H1 (cell line): ENCODE measurements around the gene CRABP1. TPM values are rescaled to one million over a fixed set of nuclear protein-coding genes. Genes with fewer than 3 reads are reported as not detected.

ENCODE experiments used
- CTCF ChIA-PET: fragments of 300-600 bp; sonication (Branson Sonifier 250); formaldehyde crosslinking; loops from one replicate; lab custom pipeline; 2021; ENCODE audit not compliant: partially characterized antibody; lab: Charles Lee
- POLR2A ChIA-PET: fragments of 300-600 bp; sonication (Branson Sonifier 250); formaldehyde crosslinking; loops from one replicate; lab custom pipeline; 2021; ENCODE audit warnings: inconsistent platforms; ENCODE audit not compliant: partially characterized antibody; lab: Charles Lee
- DNase-seq, 2 experiments: peaks; one replicate each; pipeline versions ENCODE4 v3.0.0 to v3.0.0-alpha.2; 2010 to 2022; ENCODE audit warnings: low spot score in 2 of 2, low read depth in 1 of 2, mixed read lengths in 1 of 2
- FAIRE-seq: peaks from 2 replicates; lab custom pipeline; 2011; peaks lifted over from hg19 to GRCh38; lab: Jason Lieb, UNC
- H2AFZ ChIP-seq: 2 replicates; pipeline ENCODE4 v1.8.1; 2012; ENCODE audit warnings: low read length, inconsistent platforms
- H2AK5ac ChIP-seq: 2 replicates; pipeline ENCODE4 v1.6.1; 2013; ENCODE audit warnings: low read depth, low read length
- H2BK120ac ChIP-seq: replicated peaks from 2 replicates; pipeline ENCODE3; 2013; ENCODE audit warnings: low read depth, low read length, inconsistent platforms
- H2BK12ac ChIP-seq: 2 replicates; pipeline ENCODE4 v1.6.1; 2013; ENCODE audit warnings: low read depth, low read length
- H2BK15ac ChIP-seq: 2 replicates; pipeline ENCODE4 v1.6.1; 2013; ENCODE audit warnings: low read length
- H2BK20ac ChIP-seq: 2 replicates; pipeline ENCODE4 v1.6.1; 2013; ENCODE audit warnings: low read length
- H2BK5ac ChIP-seq: 2 replicates; pipeline ENCODE4 v1.6.1; 2013; ENCODE audit warnings: low read depth, low read length
- H3K14ac ChIP-seq: 2 replicates; pipeline ENCODE4 v1.6.1; 2013; ENCODE audit warnings: inconsistent platforms; ENCODE audit not compliant: insufficient read length
- H3K18ac ChIP-seq: 2 replicates; pipeline ENCODE4 v1.6.1; 2013; ENCODE audit warnings: low read length; ENCODE audit errors: extremely low read depth
- H3K23ac ChIP-seq: 2 replicates; pipeline ENCODE4 v1.6.1; 2013; ENCODE audit warnings: inconsistent platforms; ENCODE audit not compliant: insufficient read length
- H3K23me2 ChIP-seq: 2 replicates; pipeline ENCODE4 v1.6.1; 2013; ENCODE audit warnings: low read depth, low read length
- H3K27ac ChIP-seq: 2 replicates; pipeline ENCODE4 v1.6.1; 2011; ENCODE audit warnings: low read depth, low read length, inconsistent platforms
- H3K27me3 ChIP-seq, 4 experiments: replicated peaks in 1 of 4; 1 replicate in 1 of 4; 2 replicates in 3 of 4; pipeline versions ENCODE4 v1.6.1 to v1.8.1; 2011 to 2013; ENCODE audit warnings: low read length in 3 of 4, mild to moderate bottlenecking in 3 of 4, inconsistent platforms in 2 of 4, mixed read lengths in 2 of 4, moderate library complexity in 1 of 4; ENCODE audit not compliant: control insufficient read depth in 3 of 4, insufficient read depth in 3 of 4; ENCODE audit errors: extremely low read depth in 1 of 4
- H3K36me3 ChIP-seq, 4 experiments: 2 replicates each; pipeline versions ENCODE4 v1.6.1 to v1.8.1; 2011 to 2013; ENCODE audit warnings: mild to moderate bottlenecking in 4 of 4, low read length in 3 of 4, moderate library complexity in 2 of 4, control low read depth in 1 of 4, inconsistent platforms in 1 of 4; ENCODE audit not compliant: insufficient read depth in 4 of 4, control insufficient read depth in 2 of 4
- H3K4ac ChIP-seq: replicated peaks from 2 replicates; pipeline ENCODE3; 2013; ENCODE audit warnings: low read length, low read depth, mixed read lengths, inconsistent platforms; ENCODE audit not compliant: insufficient read length
- H3K4me1 ChIP-seq, 4 experiments: replicated peaks in 1 of 4; 1 replicate in 1 of 4; 2 replicates in 3 of 4; pipeline versions ENCODE4 v1.6.1 to v1.8.1; 2011 to 2013; ENCODE audit warnings: low read length in 3 of 4, inconsistent platforms in 2 of 4, mixed read lengths in 1 of 4; ENCODE audit not compliant: insufficient read depth in 4 of 4, control insufficient read depth in 3 of 4
- H3K4me2 ChIP-seq, 2 experiments: 2 replicates each; pipeline versions ENCODE4 v1.6.1 to v1.8.1; 2011 to 2013; ENCODE audit warnings: low read depth in 2 of 2, low read length in 2 of 2, control low read depth in 1 of 2, inconsistent platforms in 1 of 2, mild to moderate bottlenecking in 1 of 2; ENCODE audit not compliant: insufficient read depth in 1 of 2
- H3K4me3 ChIP-seq, 4 experiments: fragments of 200-600, 300-600 bp in 1 of 4; sonication (generic), shearing (Covaris generic), sonication (Bioruptor Twin) in 1 of 4; 2 replicates each; pipeline versions ENCODE4 v1.5.1 to v1.8.1; 2011 to 2016; ENCODE audit warnings: low read length in 4 of 4, low read depth in 3 of 4, control low read depth in 2 of 4, inconsistent platforms in 2 of 4, mild to moderate bottlenecking in 2 of 4, mixed read lengths in 1 of 4, moderate library complexity in 1 of 4; ENCODE audit not compliant: insufficient read depth in 2 of 4; ENCODE audit errors: extremely low read depth in 1 of 4
- H3K56ac ChIP-seq: replicated peaks from 2 replicates; pipeline ENCODE3; 2013; ENCODE audit warnings: low read depth, mild to moderate bottlenecking, mixed read lengths, low read length, inconsistent platforms; ENCODE audit not compliant: insufficient read length
- H3K79me1 ChIP-seq: 2 replicates; pipeline ENCODE4 v1.6.1; 2013; ENCODE audit warnings: low read depth, low read length, control low read depth
- H3K79me2 ChIP-seq, 2 experiments: 2 replicates each; pipeline versions ENCODE4 v1.6.1 to v1.8.1; 2012 to 2013; ENCODE audit warnings: low read length in 2 of 2, mild to moderate bottlenecking in 2 of 2, inconsistent platforms in 1 of 2; ENCODE audit not compliant: insufficient read depth in 2 of 2, control insufficient read depth in 1 of 2
- H3K9ac ChIP-seq, 4 experiments: replicated peaks in 1 of 4; 1 replicate in 1 of 4; 2 replicates in 3 of 4; pipeline versions ENCODE4 v1.6.1 to v1.8.1; 2011 to 2013; ENCODE audit warnings: low read depth in 3 of 4, low read length in 3 of 4, control low read depth in 2 of 4, mild to moderate bottlenecking in 2 of 4, moderate library complexity in 2 of 4, inconsistent platforms in 1 of 4; ENCODE audit errors: extremely low read depth in 1 of 4
- H3K9me3 ChIP-seq, 2 experiments: 2 replicates each; pipeline versions ENCODE4 v1.6.1 to v1.8.1; 2012 to 2013; ENCODE audit warnings: mild to moderate bottlenecking in 2 of 2, moderate library complexity in 2 of 2, control low read depth in 1 of 2, inconsistent platforms in 1 of 2, low read depth in 1 of 2, low read length in 1 of 2, mixed read lengths in 1 of 2; ENCODE audit not compliant: insufficient read depth in 2 of 2
- H4K20me1 ChIP-seq, 2 experiments: replicated peaks in 1 of 2; 2 replicates each; pipeline versions ENCODE3 to v1.8.1; 2011 to 2013; ENCODE audit warnings: inconsistent platforms in 2 of 2, low read length in 2 of 2, mild to moderate bottlenecking in 1 of 2; ENCODE audit not compliant: insufficient read depth in 2 of 2, control insufficient read depth in 1 of 2
- H4K5ac ChIP-seq: 2 replicates; pipeline ENCODE4 v1.6.1; 2013; ENCODE audit warnings: low read length, low read depth, mixed read lengths, inconsistent platforms; ENCODE audit not compliant: insufficient read length
- H4K8ac ChIP-seq: 2 replicates; pipeline ENCODE4 v1.8.0; 2013; ENCODE audit warnings: mild to moderate bottlenecking, moderate library complexity, low read length, inconsistent platforms; ENCODE audit not compliant: insufficient read depth; ENCODE audit errors: extremely low read depth
- H4K91ac ChIP-seq: replicated peaks from 2 replicates; pipeline ENCODE3; 2013; ENCODE audit warnings: low read length, mixed read lengths, inconsistent platforms; ENCODE audit not compliant: insufficient read length
- CREB1 ChIP-seq: IDR thresholded peaks from 2 replicates; pipeline ENCODE4 v1.6.1; 2012; ENCODE audit warnings: inconsistent platforms
- JUND ChIP-seq: IDR thresholded peaks from 2 replicates; pipeline ENCODE4 v1.6.1; 2011; ENCODE audit warnings: mild to moderate bottlenecking, improper control_type of control experiment, low read length
- KDM1A ChIP-seq: fragments of 200-600, 300-600 bp; sonication (generic); IDR thresholded peaks from 2 replicates; pipeline ENCODE4 v1.7.1; 2016; ENCODE audit warnings: mild to moderate bottlenecking, low read length, borderline replicate concordance
- PHF8 ChIP-seq: fragments of 200-600 bp; sonication (generic); conservative IDR thresholded peaks from 2 replicates; pipeline ENCODE4 v1.7.1; 2012; ENCODE audit warnings: low read depth, mild to moderate bottlenecking, inconsistent platforms, low read length, moderate library complexity
- POLR2AphosphoS5 ChIP-seq: IDR thresholded peaks from 2 replicates; pipeline ENCODE4 v1.6.1; 2011; ENCODE audit warnings: low read depth, low read length
- RAD21 ChIP-seq, 2 experiments: IDR thresholded peaks in 1 of 2; conservative IDR thresholded peaks in 1 of 2; 2 replicates each; pipeline ENCODE4 v1.6.1; 2011; ENCODE audit warnings: low read depth in 2 of 2, low read length in 2 of 2, improper control_type of control experiment in 1 of 2, inconsistent platforms in 1 of 2, mild to moderate bottlenecking in 1 of 2, moderate library complexity in 1 of 2
- SAP30 ChIP-seq: fragments of 300-600 bp; sonication (generic); IDR thresholded peaks from 2 replicates; pipeline ENCODE4 v1.7.1; 2012; ENCODE audit warnings: low read length, moderate library complexity, mild to moderate bottlenecking, inconsistent platforms; ENCODE audit not compliant: insufficient read depth, insufficient replicate concordance
- SP1 ChIP-seq: IDR thresholded peaks from 2 replicates; pipeline ENCODE4 v1.6.1; 2011; ENCODE audit warnings: low read depth, low read length
- SRF ChIP-seq: IDR thresholded peaks from 2 replicates; pipeline ENCODE4 v1.6.1; 2011; ENCODE audit warnings: mild to moderate bottlenecking, low read depth, low read length, moderate library complexity
- TCF12 ChIP-seq: IDR thresholded peaks from 2 replicates; pipeline ENCODE4 v1.6.1; 2011; ENCODE audit warnings: low read depth, mild to moderate bottlenecking, low read length
- WGBS, 2 experiments: shearing (Covaris generic) in 1 of 2; methylation state at CpG; one replicate each; pipeline versions ENCODE4 v1.1.6 to v1.1.7; 2013 to 2015; ENCODE audit warnings: low lambda C conversion rate in 2 of 2, mixed read lengths in 2 of 2, inconsistent platforms in 1 of 2, low coverage in 1 of 2, missing lambda C conversion rate in 1 of 2; ENCODE audit not compliant: insufficient replicate concordance in 2 of 2, insufficient coverage in 1 of 2, insufficient read length in 1 of 2; ENCODE audit errors: extremely low coverage in 1 of 2, missing lambda C conversion rate in 1 of 2; 5-methylcytosine and 5-hydroxymethylcytosine counted together
- polyA plus RNA-seq, 7 experiments: library from polyadenylated mRNA; depleted of rRNA in 3 of 7; stranded (reverse) in 5 of 7; unstranded in 2 of 7; fragments of >200 nt in 5 of 7; fragments of 200-250 nt in 2 of 7; gene quantifications; 1 replicate in 5 of 7; 2 replicates in 1 of 7; 4 replicates in 1 of 7; pipeline versions ENCODE4 v1.2.1 to v1.2.3, GENCODE V29; 2011 to 2013; ENCODE audit warnings: missing spikeins in 2 of 7, mixed read lengths in 2 of 7
- total RNA-seq: library from RNA; stranded (reverse); fragmentation: NEBNext Ultra II Directional; extraction: Animal tissue kit (Norgen Biotek cat#: 25700); gene quantifications from 2 replicates; pipeline ENCODE4 v1.2.1, GENCODE V29; 2021

The CRABP1 gene
- total and polyA plus RNA-seq, 2 of the 8 experiments (the other 6 are each of a cell fraction or from before 2014, with no cell fraction given), result 385 to 655 TPM

- WGBS, 2 experiments, result 91% methylated on average over 7 of the region's 7 CpGs; no CpG with 5 or more reads in 1 of the 2 experiments
These were observed 44.5 kb downstream of the CRABP1 start for GRCh38 chr15:78384651-78385050.

More at GRCh38 chr15:78384651-78385050, 44.5 kb downstream of the CRABP1 start:
- H3K4me2 ChIP-seq, result no peak overlapping the region
- no peak for FAIRE-seq
- H3K23me2 ChIP-seq, result no peaks in the 10 kb centered on the region
- no peak overlapping the region for H2BK20ac ChIP-seq
- no peak overlapping the region for H3K14ac ChIP-seq
- no peak overlapping the region for H2AFZ ChIP-seq
- H3K18ac ChIP-seq, result no peak overlapping the region
- no peak overlapping the region for H2BK15ac ChIP-seq
- H4K8ac ChIP-seq, result no peak overlapping the region
- H4K20me1 ChIP-seq, result no peaks in the 10 kb centered on the region
- no peak overlapping the region for H3K9ac ChIP-seq
- H3K79me2 ChIP-seq, result no peaks in the 10 kb centered on the region
- H4K91ac ChIP-seq, result no peak overlapping the region
- H2BK5ac ChIP-seq, result no peak overlapping the region
- H3K27ac ChIP-seq, result no peak overlapping the region
- TF ChIP-seq PHF8, result no peak
- no peak for TF ChIP-seq CREB1
- no peak for TF ChIP-seq JUND
- no peak for TF ChIP-seq SP1
- no peak for TF ChIP-seq TCF12
- no peak for TF ChIP-seq POLR2AphosphoS5
- no peak for TF ChIP-seq RAD21 (IDR thresholded peaks at IDR 0.05 in 1 of 2, conservative IDR thresholded peaks at IDR 0.05 in 1 of 2; ENCODE audit: low read depth in 2 of 2, low read length in 2 of 2)
- TF ChIP-seq SRF, result no peak
- no peak for TF ChIP-seq KDM1A
- TF ChIP-seq SAP30, result no peak
- H3K23ac ChIP-seq, result no peak overlapping the region
- H3K27me3 ChIP-seq, result peaks cover 0 to 2% (median under 1%) of the 10 kb centered on the region in 4 experiments; a peak in 1 of 7 replicates
- no peak overlapping the region for H4K5ac ChIP-seq
- H3K56ac ChIP-seq, result no peak overlapping the region
- no peak overlapping the region for H3K4me3 ChIP-seq
- no peak overlapping the region for H2BK12ac ChIP-seq
- H2AK5ac ChIP-seq, result no peak overlapping the region
- DNase-seq, result no peak
- no peaks in the 10 kb centered on the region for H3K36me3 ChIP-seq
- H3K9me3 ChIP-seq, result no peaks in the 10 kb centered on the region
- no peaks in the 10 kb centered on the region for H3K79me1 ChIP-seq
- POLR2A ChIA-PET, result interaction anchor here (0.5 to 1.1 kb wide), 4 partner anchors 8 to 68 kb away, joined by 3 to 4 read pairs (median 3); no protein-coding TSS in a partner anchor
- H2BK120ac ChIP-seq, result no peak overlapping the region
- CTCF ChIA-PET, result interaction anchor here (0.6 to 8.1 kb wide), 7 partner anchors 13 to 880 kb away, joined by 3 to 69 read pairs (median 6); partner anchors contain the start of genes CRABP1 and SKIC8
- H3K4ac ChIP-seq, result no peak overlapping the region
- H3K4me1 ChIP-seq, result peaks cover 0 to 19% (median 14%) of the 10 kb centered on the region in 4 experiments; a peak in 6 of 7 replicates
